Neural cell (in vitro differentiated cells): Measurements from ENCODE around the gene MAD2L1.

ENCODE experiments used
- EP300 ChIP-seq: fragments of 450-650 bp; conservative IDR thresholded peaks from 2 replicates; pipeline ENCODE4 v1.6.1; 2014; ENCODE audit warnings: antibody characterized with exemption, mild to moderate bottlenecking, moderate library complexity; ENCODE audit not compliant: poor library complexity, severe bottlenecking
- EZH2 ChIP-seq: fragments of 200-600, 300-800 bp; shearing (Covaris generic), sonication (generic); IDR thresholded peaks from 2 replicates; pipeline ENCODE4 v1.6.1; 2014; ENCODE audit warnings: antibody characterized with exemption, low read length, borderline replicate concordance, mild to moderate bottlenecking; ENCODE audit not compliant: insufficient read depth, poor library complexity, severe bottlenecking
- POLR2AphosphoS5 ChIP-seq: IDR thresholded peaks from 2 replicates; pipeline ENCODE4 v1.6.1; 2012
- TAF1 ChIP-seq: IDR thresholded peaks from 2 replicates; pipeline ENCODE4 v1.6.1; 2012; ENCODE audit warnings: low read depth
- TF ChIP-seq, protein P1 (sequence below): fragments of 450-650 bp; IDR thresholded peaks from 2 replicates; pipeline ENCODE4 v1.5.1; 2014; ENCODE audit warnings: antibody characterized with exemption, mild to moderate bottlenecking, moderate library complexity; ENCODE audit not compliant: poor library complexity, severe bottlenecking
- TF ChIP-seq, protein P2 (sequence below): IDR thresholded peaks from 2 replicates; pipeline ENCODE4 v1.6.1; 2012; ENCODE audit warnings: borderline replicate concordance

- no peak for TF ChIP-seq POLR2AphosphoS5
- TF ChIP-seq, protein P1, sequence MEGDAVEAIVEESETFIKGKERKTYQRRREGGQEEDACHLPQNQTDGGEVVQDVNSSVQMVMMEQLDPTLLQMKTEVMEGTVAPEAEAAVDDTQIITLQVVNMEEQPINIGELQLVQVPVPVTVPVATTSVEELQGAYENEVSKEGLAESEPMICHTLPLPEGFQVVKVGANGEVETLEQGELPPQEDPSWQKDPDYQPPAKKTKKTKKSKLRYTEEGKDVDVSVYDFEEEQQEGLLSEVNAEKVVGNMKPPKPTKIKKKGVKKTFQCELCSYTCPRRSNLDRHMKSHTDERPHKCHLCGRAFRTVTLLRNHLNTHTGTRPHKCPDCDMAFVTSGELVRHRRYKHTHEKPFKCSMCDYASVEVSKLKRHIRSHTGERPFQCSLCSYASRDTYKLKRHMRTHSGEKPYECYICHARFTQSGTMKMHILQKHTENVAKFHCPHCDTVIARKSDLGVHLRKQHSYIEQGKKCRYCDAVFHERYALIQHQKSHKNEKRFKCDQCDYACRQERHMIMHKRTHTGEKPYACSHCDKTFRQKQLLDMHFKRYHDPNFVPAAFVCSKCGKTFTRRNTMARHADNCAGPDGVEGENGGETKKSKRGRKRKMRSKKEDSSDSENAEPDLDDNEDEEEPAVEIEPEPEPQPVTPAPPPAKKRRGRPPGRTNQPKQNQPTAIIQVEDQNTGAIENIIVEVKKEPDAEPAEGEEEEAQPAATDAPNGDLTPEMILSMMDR: no peak
- TF ChIP-seq EP300: no peak
- no peak for TF ChIP-seq EZH2
- no peak for TF ChIP-seq TAF1
- TF ChIP-seq, protein P2, sequence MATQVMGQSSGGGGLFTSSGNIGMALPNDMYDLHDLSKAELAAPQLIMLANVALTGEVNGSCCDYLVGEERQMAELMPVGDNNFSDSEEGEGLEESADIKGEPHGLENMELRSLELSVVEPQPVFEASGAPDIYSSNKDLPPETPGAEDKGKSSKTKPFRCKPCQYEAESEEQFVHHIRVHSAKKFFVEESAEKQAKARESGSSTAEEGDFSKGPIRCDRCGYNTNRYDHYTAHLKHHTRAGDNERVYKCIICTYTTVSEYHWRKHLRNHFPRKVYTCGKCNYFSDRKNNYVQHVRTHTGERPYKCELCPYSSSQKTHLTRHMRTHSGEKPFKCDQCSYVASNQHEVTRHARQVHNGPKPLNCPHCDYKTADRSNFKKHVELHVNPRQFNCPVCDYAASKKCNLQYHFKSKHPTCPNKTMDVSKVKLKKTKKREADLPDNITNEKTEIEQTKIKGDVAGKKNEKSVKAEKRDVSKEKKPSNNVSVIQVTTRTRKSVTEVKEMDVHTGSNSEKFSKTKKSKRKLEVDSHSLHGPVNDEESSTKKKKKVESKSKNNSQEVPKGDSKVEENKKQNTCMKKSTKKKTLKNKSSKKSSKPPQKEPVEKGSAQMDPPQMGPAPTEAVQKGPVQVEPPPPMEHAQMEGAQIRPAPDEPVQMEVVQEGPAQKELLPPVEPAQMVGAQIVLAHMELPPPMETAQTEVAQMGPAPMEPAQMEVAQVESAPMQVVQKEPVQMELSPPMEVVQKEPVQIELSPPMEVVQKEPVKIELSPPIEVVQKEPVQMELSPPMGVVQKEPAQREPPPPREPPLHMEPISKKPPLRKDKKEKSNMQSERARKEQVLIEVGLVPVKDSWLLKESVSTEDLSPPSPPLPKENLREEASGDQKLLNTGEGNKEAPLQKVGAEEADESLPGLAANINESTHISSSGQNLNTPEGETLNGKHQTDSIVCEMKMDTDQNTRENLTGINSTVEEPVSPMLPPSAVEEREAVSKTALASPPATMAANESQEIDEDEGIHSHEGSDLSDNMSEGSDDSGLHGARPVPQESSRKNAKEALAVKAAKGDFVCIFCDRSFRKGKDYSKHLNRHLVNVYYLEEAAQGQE: no peak
These were observed 56.0 kb downstream of the MAD2L1 start for GRCh38 chr4:120010646-120011045.
